Neuronal stem cell (in vitro differentiated cells): ENCODE measurements around the gene LPIN2. TPM values are rescaled to one million over a fixed set of nuclear protein-coding genes. Genes with fewer than 3 reads are reported as not detected.

Experiments
- DNase-seq: peaks from one replicate; pipeline ENCODE4 v3.0.0-alpha.2; 2013; ENCODE audit warnings: low spot score
- H2AFZ ChIP-seq: one replicate; pipeline ENCODE4 v1.6.1; 2013; ENCODE audit warnings: mild to moderate bottlenecking, low read length, inconsistent platforms
- H2AK5ac ChIP-seq: 2 replicates; pipeline ENCODE4 v1.6.1; 2013; ENCODE audit warnings: low read depth, mild to moderate bottlenecking, inconsistent platforms, low read length, moderate library complexity, mixed read lengths
- H2BK120ac ChIP-seq: 2 replicates; pipeline ENCODE4 v1.6.1; 2013; ENCODE audit warnings: low read depth, mild to moderate bottlenecking, inconsistent platforms, low read length, moderate library complexity, mixed read lengths
- H2BK12ac ChIP-seq: one replicate; pipeline ENCODE4 v1.6.1; 2013; ENCODE audit warnings: low read length, inconsistent platforms
- H2BK15ac ChIP-seq: 2 replicates; pipeline ENCODE4 v1.6.1; 2013; ENCODE audit warnings: mild to moderate bottlenecking, low read length, inconsistent platforms, mixed read lengths
- H2BK5ac ChIP-seq: one replicate; pipeline ENCODE4 v1.6.1; 2013; ENCODE audit warnings: inconsistent platforms, mild to moderate bottlenecking, low read length, moderate library complexity
- H3K14ac ChIP-seq: one replicate; pipeline ENCODE4 v1.6.1; 2013; ENCODE audit warnings: low read length, inconsistent platforms
- H3K18ac ChIP-seq: 2 replicates; pipeline ENCODE4 v1.6.1; 2013; ENCODE audit warnings: low read length, inconsistent platforms
- H3K23ac ChIP-seq: 2 replicates; pipeline ENCODE4 v1.6.1; 2013; ENCODE audit warnings: low read depth, mild to moderate bottlenecking, mixed read lengths, low read length, inconsistent platforms; ENCODE audit not compliant: poor library complexity
- H3K27ac ChIP-seq: replicated peaks from 3 replicates; pipeline ENCODE4 v1.5.1; 2013; ENCODE audit warnings: low read length, inconsistent platforms
- H3K27me3 ChIP-seq, 3 experiments: 2 replicates each; pipeline ENCODE4 v1.6.1; 2013; ENCODE audit warnings: low read length in 3 of 3, mild to moderate bottlenecking in 2 of 3, inconsistent platforms in 1 of 3, low read depth in 1 of 3, mixed read lengths in 1 of 3, moderate library complexity in 1 of 3; ENCODE audit not compliant: control insufficient read depth in 3 of 3, insufficient read depth in 3 of 3
- H3K36me3 ChIP-seq, 2 donors: replicated peaks in 1 of 2; 2 replicates each; pipeline ENCODE4 v1.6.1; 2013; ENCODE audit warnings: low read length in 2 of 2; ENCODE audit not compliant: control insufficient read depth in 2 of 2, insufficient read depth in 2 of 2
- H3K4ac ChIP-seq: 2 replicates; pipeline ENCODE4 v1.6.1; 2013; ENCODE audit warnings: inconsistent platforms, mild to moderate bottlenecking, low read length, moderate library complexity
- H3K4me1 ChIP-seq, 2 donors: 1 replicate in 1 of 2; 2 replicates in 1 of 2; pipeline ENCODE4 v1.6.1; 2013; ENCODE audit warnings: low read length in 2 of 2, low read depth in 1 of 2; ENCODE audit not compliant: control insufficient read depth in 2 of 2, insufficient read depth in 1 of 2
- H3K4me2 ChIP-seq: one replicate; pipeline ENCODE4 v1.6.1; 2013; ENCODE audit warnings: mild to moderate bottlenecking, low read length, inconsistent platforms; ENCODE audit not compliant: insufficient read depth, poor library complexity, severe bottlenecking
- H3K4me3 ChIP-seq, 2 donors: 2 replicates each; pipeline ENCODE4 v1.5.1; 2013; ENCODE audit warnings: low read length in 2 of 2, mild to moderate bottlenecking in 2 of 2, inconsistent platforms in 1 of 2, moderate library complexity in 1 of 2
- H3K79me1 ChIP-seq: one replicate; pipeline ENCODE4 v1.6.1; 2013; ENCODE audit warnings: low read depth, mild to moderate bottlenecking, inconsistent platforms, low read length, moderate library complexity
- H3K9ac ChIP-seq: one replicate; pipeline ENCODE4 v1.6.1; 2013; ENCODE audit warnings: mild to moderate bottlenecking, low read depth, low read length, inconsistent platforms; ENCODE audit not compliant: poor library complexity
- H3K9me3 ChIP-seq, 2 donors: replicated peaks in 1 of 2; 2 replicates each; pipeline versions ENCODE3 to v1.6.1; 2013; ENCODE audit warnings: low read length in 2 of 2, mild to moderate bottlenecking in 2 of 2, inconsistent platforms in 1 of 2, low read depth in 1 of 2, mixed read lengths in 1 of 2, moderate library complexity in 1 of 2; ENCODE audit not compliant: control insufficient read depth in 2 of 2, insufficient read depth in 1 of 2
- H4K8ac ChIP-seq: one replicate; pipeline ENCODE4 v1.6.1; 2013; ENCODE audit warnings: low read depth, mild to moderate bottlenecking, inconsistent platforms, low read length, moderate library complexity
- H4K91ac ChIP-seq: one replicate; pipeline ENCODE4 v1.6.1; 2013; ENCODE audit warnings: low read length, low read depth, mild to moderate bottlenecking, inconsistent platforms; ENCODE audit not compliant: poor library complexity
- WGBS, 2 donors: extraction: QIAGEN DNeasy Blood & Tissue Kit; methylation state at CpG; one replicate each; pipeline ENCODE4 v1.1.7; 2013; ENCODE audit warnings: missing lambda C conversion rate in 2 of 2, mixed read lengths in 1 of 2; ENCODE audit not compliant: insufficient read length in 2 of 2, insufficient replicate concordance in 1 of 2; ENCODE audit errors: extremely low coverage in 2 of 2; 5-methylcytosine and 5-hydroxymethylcytosine counted together
- polyA plus RNA-seq, 2 experiments: library from polyadenylated mRNA; stranded (reverse); fragments of 200-250 nt; gene quantifications; one replicate each; pipeline ENCODE4 v1.2.3, GENCODE V29; 2013

Gene LPIN2, protein sequence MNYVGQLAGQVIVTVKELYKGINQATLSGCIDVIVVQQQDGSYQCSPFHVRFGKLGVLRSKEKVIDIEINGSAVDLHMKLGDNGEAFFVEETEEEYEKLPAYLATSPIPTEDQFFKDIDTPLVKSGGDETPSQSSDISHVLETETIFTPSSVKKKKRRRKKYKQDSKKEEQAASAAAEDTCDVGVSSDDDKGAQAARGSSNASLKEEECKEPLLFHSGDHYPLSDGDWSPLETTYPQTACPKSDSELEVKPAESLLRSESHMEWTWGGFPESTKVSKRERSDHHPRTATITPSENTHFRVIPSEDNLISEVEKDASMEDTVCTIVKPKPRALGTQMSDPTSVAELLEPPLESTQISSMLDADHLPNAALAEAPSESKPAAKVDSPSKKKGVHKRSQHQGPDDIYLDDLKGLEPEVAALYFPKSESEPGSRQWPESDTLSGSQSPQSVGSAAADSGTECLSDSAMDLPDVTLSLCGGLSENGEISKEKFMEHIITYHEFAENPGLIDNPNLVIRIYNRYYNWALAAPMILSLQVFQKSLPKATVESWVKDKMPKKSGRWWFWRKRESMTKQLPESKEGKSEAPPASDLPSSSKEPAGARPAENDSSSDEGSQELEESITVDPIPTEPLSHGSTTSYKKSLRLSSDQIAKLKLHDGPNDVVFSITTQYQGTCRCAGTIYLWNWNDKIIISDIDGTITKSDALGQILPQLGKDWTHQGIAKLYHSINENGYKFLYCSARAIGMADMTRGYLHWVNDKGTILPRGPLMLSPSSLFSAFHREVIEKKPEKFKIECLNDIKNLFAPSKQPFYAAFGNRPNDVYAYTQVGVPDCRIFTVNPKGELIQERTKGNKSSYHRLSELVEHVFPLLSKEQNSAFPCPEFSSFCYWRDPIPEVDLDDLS
- 15.7 TPM for polyA plus RNA-seq (2013, experiment 1 of 2)
- polyA plus RNA-seq (2013, experiment 2 of 2) = 15.9 TPM

DNA sequence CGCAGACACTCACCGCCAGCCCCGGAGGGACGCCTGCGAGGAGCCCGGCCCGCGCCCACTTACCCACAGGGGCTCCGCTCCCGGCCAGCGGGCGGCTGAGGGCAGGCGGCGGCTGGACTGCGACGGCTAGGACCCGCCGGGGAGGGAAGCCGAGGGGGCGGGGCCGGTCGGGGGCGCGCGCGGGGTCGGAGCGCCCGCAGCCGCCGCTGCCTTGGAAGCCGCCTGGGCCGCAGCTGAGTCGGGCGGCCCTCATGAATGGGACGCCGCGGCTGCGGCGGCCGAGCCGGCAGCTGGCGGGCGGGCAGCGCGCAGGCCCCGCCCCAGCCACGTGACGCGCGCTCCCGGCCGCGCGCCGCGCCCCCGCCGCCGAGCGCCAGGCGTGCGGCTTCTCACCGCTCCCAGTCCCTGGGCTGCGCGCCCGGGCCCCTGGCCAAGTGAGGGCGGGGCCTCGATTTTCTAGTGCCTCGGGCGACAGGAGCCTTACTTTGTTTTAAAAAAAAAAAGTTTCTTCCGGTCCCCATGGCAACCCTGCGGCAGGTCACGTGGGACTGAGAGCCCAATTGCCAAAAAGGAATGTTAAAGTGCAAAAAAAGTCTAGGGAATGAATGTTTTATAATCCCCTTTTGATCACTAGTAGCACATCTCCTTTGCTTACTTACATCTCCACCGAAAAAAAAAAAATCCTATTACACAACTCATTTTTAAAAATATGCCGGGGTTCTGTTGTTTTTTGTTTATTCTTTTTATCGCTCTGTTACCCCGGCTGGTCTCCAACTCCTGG lies at the start of gene LPIN2:
LPIN2 (minus strand) TSS at position 121 of the 781 bp plus-strand sequence. CDS start 52,304 bp downstream, outside the sequence.
- Histone ChIP-seq H2AK5ac (peak within 1 kb of the TSS; percentile 44), H3K36me3 (peaks cover 3 to 34% of the 10 kb centered on the region in 2 donors), H4K8ac (peak within 1 kb of the TSS; percentile 26), H3K14ac (no peak within 1 kb of the TSS), H3K9me3 (peaks cover 0 to under 1% of the 10 kb centered on the region in 2 donors), H3K4me3 (peak within 1 kb of the TSS; percentile 72 to 93), H3K4me2 (peak within 1 kb of the TSS; percentile 61), H2BK5ac (peak within 1 kb of the TSS; percentile 79), H2BK120ac (no peak within 1 kb of the TSS), H3K23ac (peak within 1 kb of the TSS; percentile 82), H3K4ac (no peak within 1 kb of the TSS), H3K4me1 (peaks cover 6 to 17% of the 10 kb centered on the region in 2 donors), H3K18ac (peak within 1 kb of the TSS; percentile 96), H4K91ac (no peak within 1 kb of the TSS), H3K27me3 (no peaks in the 10 kb centered on the region), H2BK15ac (no peak within 1 kb of the TSS), H2BK12ac (no peak within 1 kb of the TSS), H2AFZ (peak within 1 kb of the TSS; percentile 94), H3K79me1 (no peaks in the 10 kb centered on the region), H3K27ac (peak within 1 kb of the TSS; percentile 96), H3K9ac (peak within 1 kb of the TSS; percentile 94)
- WGBS, 2 donors = no CpG with 5 or more reads among the region's 78 CpGs
- peak; percentile 96 for DNase-seq

DNA sequence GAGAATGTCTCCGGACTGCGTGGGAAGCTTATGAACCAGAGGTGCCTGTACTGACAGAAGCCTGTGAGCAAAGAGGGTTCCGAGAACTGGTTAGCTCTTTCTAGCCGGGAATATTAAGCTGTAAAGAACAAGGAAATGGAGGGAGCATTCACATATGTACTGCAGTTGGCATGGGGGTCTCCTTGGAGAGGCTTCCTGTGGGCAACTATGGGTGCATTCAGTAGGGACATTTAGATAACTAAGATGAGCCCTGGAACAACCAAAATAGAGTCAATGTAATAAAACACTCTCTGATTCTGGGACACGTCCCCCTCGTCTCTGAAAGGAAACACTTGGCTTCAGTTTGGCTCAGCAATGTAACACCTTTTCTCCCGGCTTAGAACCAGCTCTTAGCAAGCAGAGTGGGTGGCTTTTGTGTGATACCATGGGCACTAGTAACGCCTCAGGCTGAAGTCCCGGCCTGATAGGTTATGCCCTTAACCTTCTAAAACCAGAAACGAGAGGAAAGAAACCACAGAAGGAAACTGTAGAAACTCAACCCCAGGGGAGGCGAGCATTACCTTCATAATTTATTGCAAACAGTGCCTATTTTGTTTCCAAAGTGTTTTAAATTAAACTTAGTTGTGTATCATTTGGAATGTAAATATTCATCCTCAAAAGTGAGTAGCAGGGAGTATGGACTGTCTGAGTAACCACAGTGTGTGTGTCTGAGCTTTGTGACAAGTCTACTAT lies 48.8 kb upstream of the LPIN2 start:
- Histone ChIP-seq H2AFZ (no peak overlapping the region), H4K8ac (no peak overlapping the region), H3K79me1 (no peaks in the 10 kb centered on the region), H3K4me1 (peaks cover 0 to 8% of the 10 kb centered on the region in 2 donors), H3K9me3 (no peaks in the 10 kb centered on the region), H2AK5ac (no peak overlapping the region), H2BK5ac (no peak overlapping the region), H3K4ac (no peak overlapping the region), H3K23ac (no peak overlapping the region), H3K18ac (no peak overlapping the region), H3K27ac (no peak overlapping the region), H3K27me3 (no peaks in the 10 kb centered on the region), H3K4me2 (no peak overlapping the region), H3K4me3 (no peak overlapping the region), H4K91ac (no peak overlapping the region), H3K36me3 (no peaks in the 10 kb centered on the region), H2BK120ac (no peak overlapping the region), H3K9ac (no peak overlapping the region), H2BK12ac (no peak overlapping the region), H2BK15ac (no peak overlapping the region), H3K14ac (no peak overlapping the region)
- WGBS, 2 donors = no CpG with 5 or more reads among the region's 11 CpGs
- no peak for DNase-seq

DNA sequence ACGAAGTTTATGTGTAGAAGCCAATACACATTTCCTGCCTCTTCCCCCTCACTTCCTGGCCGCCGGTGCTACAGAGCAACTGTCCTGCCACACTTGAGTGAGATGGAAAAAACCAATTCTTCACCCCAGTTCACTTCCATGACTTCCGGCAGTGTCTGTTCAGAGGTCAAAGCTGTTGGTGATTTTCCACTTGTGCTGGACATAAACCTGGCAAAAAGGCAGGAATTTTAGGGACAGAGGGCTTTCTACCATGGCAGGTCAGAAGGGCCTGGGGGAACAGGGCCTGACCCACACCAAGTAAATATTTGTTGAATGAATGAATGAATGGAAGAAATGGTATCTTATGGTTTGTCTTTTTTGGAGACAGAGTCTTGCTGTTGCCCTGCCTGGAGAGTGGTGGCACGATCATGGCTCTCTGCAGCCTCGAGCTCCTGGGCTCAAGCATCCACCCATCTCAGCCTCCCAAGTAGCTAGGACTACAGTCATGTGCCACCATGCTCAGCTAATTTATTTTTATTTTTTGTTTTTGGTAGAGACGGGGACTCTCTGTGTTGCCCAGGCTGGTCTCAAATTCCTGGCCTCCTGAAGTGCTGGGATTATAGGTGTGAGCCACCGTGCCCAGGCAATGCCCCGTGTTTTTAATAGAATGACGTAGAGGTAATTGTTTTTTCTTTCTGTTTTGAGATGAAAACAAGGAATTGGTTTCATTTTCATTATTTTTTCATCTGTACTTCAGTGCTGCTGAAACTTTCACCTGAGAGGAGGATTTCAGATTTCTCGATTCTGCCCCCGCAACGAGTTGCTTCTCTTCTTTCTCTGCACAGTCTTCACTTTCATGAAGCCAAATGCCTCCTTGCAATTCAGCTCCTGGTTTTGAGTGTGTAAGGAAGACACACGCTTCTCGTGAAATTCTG lies 48.0 kb upstream of the LPIN2 start:
- no peak overlapping the region for H2BK120ac ChIP-seq
- H3K4me3 ChIP-seq = no peak overlapping the region
- no peak for DNase-seq
- no peaks in the 10 kb centered on the region for H3K9me3 ChIP-seq
- H2BK15ac ChIP-seq = no peak overlapping the region
- H3K4ac ChIP-seq = no peak overlapping the region
- H3K27me3 ChIP-seq = no peaks in the 10 kb centered on the region
- H4K8ac ChIP-seq = no peak overlapping the region
- H3K14ac ChIP-seq = no peak overlapping the region
- no peak overlapping the region for H2BK12ac ChIP-seq
- no peak overlapping the region for H2BK5ac ChIP-seq
- no peak overlapping the region for H2AFZ ChIP-seq
- no peak overlapping the region for H3K18ac ChIP-seq
- no peaks in the 10 kb centered on the region for H3K36me3 ChIP-seq
- H3K4me2 ChIP-seq = no peak overlapping the region
- WGBS, 2 donors = no CpG with 5 or more reads among the region's 15 CpGs
- H3K23ac ChIP-seq = no peak overlapping the region
- no peak overlapping the region for H2AK5ac ChIP-seq
- H3K79me1 ChIP-seq = no peaks in the 10 kb centered on the region
- peaks cover 0 to 8% of the 10 kb centered on the region in 2 donors for H3K4me1 ChIP-seq
- no peak overlapping the region for H3K9ac ChIP-seq
- H4K91ac ChIP-seq = no peak overlapping the region
- H3K27ac ChIP-seq = no peak overlapping the region
